Brain pericyte (primary cell): ENCODE results near the gene RIBC2.

Experiments
- DNase-seq: peaks from one replicate; pipeline ENCODE4 v3.0.0-alpha.2; 2012; ENCODE audit warnings: low read depth, low spot score

The RIBC2 gene

GRCh38 chr22:45472426-45472825, 58.9 kb downstream of the RIBC2 start:
- no peak for DNase-seq

DNA sequence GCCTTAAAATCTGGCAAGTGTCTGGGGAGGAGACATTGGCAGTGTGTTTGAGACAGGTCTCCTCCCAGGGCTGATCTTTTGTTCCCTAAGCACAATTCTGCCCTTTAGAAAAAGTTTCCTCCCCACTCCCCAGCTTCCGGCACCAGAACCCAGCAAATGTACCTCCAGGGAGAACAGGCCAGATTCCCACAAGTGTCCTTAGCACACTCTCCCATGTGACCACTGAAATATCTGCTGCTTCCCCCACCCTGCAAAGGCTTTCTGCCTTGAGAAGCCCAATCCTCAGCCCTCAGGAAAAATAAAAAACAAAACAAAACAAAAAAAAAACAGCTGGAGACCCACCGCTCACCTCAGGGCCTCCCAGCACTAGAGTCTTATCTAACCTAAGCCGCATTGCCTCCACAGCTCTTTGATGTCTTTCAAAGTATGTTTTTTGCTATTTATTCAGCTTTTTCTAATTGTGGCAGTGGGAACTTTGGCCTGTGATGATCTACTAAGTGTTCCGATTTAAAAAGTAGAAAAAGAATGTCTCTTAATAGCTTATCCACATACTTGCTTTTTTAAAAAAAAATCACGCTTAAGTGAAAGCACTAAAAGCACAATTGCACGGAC, 60.2 kb downstream of the RIBC2 start:
- DNase-seq = no peak

- peak; percentile 45 for DNase-seq
Measured at GRCh38 chr22:45475063-45475747, 61.7 kb downstream of the RIBC2 start.

GRCh38 chr22:45475851-45476514, 62.5 kb downstream of the RIBC2 start:
- no peak for DNase-seq

DNA sequence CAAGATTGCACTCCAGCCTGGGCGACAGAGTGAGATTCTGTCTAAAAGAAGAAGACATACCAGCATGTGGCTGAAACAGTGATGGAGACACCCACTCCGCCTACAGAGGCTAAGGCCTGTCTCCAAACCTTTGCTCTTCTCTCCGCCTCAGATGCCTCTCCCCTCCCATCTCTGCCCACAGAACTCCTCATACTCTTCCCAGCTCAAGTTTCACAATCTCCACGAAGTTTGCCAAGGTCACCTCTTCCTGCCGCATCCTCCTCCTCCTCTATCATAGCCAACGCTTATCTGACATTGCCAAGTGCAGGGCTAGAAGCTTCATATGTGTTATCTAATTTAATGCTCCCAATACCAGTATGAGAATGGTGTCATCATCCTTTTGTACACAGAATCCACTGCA, 63.3 kb downstream of the RIBC2 start:
- no peak for DNase-seq

DNA sequence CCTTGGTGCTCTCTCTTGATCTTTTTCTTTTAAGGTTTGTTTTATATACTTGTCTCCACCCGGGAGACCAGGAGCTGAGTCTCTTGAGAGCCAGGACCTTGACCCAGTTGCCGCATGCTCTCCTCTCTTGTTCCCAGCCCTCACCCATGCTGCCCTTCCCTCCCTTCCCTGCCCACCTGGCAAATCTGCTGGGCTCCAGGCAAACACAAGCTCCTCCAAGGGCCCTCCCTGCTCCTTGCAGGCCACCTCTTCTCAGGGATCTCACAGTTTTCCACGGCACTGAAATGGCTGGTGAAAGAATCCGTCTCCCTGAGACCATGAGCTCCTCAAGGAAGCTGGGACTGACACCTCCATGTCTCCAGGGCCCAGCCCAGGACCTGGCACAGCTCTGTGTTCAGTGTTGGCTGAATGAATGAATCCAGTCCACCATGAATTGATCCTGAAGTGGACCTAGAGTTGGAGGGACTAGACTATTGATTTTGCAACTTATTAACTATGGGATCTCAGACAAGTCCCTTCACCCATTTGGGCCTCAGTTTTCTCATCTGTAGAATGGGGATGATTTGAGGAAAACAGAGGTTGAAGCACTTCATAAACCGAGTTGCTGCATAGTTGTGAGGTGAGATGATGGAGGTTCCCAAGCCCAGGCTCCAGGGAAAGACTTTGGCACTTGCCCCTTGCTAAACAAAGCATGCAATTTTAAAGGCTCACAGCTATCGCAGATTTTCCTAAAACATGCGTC, 64.0 kb downstream of the RIBC2 start:
- no peak for DNase-seq

DNA sequence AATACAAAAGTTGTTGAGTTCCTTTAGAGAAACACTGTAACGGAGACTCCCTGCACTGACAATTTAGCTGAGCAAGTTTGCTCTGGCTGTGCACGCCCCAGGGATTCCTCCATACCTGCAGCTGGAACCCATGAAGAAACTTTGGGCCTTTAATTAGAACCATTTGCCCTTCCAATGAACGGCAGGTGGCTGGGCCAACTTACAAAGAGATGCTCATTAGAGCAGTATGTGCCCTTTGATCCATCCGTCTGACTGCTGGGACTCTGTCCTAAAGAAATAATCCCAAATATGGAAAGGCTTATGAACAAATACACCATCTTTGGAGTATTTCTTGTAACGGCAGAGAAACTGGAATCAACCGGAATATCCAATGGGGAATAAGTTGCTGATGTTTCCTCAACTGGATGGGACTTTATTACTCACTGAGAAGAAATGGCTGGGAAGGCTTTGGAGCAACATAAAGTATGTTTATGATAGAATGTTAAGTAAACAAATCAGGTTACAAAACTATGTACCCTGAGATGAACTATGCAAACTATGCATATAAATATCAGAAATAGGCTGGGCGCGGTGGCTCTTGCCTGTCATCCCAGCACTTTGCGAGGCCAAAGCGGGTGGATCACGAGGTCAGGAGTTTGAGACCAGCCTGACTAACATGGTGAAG, 64.7 kb downstream of the RIBC2 start:
- DNase-seq = peak; percentile 96

- no peak for DNase-seq
Measured at GRCh38 chr22:45480717-45481116, 67.2 kb downstream of the RIBC2 start.

DNA sequence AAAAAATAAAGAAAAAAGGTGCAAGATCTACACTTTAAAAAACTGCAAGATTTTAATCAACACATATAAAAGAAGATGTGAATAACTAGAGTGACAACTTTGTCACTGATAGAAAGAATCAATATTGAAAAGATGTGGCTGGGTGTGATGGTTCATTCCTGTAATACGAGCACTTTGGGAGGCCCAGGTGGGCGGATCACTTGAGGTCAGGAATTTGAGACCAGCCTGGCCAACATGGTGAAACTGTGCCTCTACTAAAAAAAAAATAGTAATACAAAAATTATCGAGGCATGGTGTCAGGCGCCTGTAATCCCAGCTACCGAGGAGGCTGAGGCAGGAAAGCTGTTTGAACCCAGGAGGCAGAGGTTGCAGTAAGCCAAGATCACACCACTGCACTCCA, 68.2 kb downstream of the RIBC2 start:
- no peak for DNase-seq
